Natural killer cell treated with Interleukin-12 subunit alpha and Interleukin-12 subunit beta and Interleukin-15 and Interleukin-18, amount 100 ng/mL, for 72 hours (primary cell): ENCODE results near the gene CRTC1. TPM values are rescaled to one million over a fixed set of nuclear protein-coding genes. Genes with fewer than 3 reads are reported as not detected.

ENCODE experiments used
- ATAC-seq, 2 donors: fragments of 150-1000 bp; cut with Tn5 transposase in 1 of 2; sonication (Bioruptor Pico), chemical (Tn5 transposase) in 1 of 2; 2 replicates each; pipeline ENCODE4 v1.10.0; 2021
- DNase-seq: peaks from one replicate; pipeline ENCODE4 v3.0.0; 2022; ENCODE audit warnings: low spot score
- H3K27ac Mint-ChIP-seq, 2 donors: 1 replicate in 1 of 2; 2 replicates in 1 of 2; pipeline ENCODE4 v1.8.0; 2022; ENCODE audit warnings: mixed read lengths in 2 of 2, mild to moderate bottlenecking in 1 of 2, moderate library complexity in 1 of 2
- H3K27me3 Mint-ChIP-seq, 2 donors: 1 replicate in 1 of 2; 2 replicates in 1 of 2; pipeline ENCODE4 v1.8.0; 2022; ENCODE audit warnings: mixed read lengths in 2 of 2
- H3K36me3 Mint-ChIP-seq: one replicate; pipeline ENCODE4 v1.8.0; 2022; ENCODE audit warnings: mixed read lengths
- H3K4me1 Mint-ChIP-seq, 2 donors: 1 replicate in 1 of 2; 2 replicates in 1 of 2; pipeline ENCODE4 v1.8.0; 2022; ENCODE audit warnings: low read depth in 2 of 2, mixed read lengths in 2 of 2, mild to moderate bottlenecking in 1 of 2
- H3K4me3 Mint-ChIP-seq: one replicate; pipeline ENCODE4 v1.8.0; 2022; ENCODE audit warnings: mixed read lengths
- H3K9me3 Mint-ChIP-seq: 2 replicates; pipeline ENCODE4 v1.8.0; 2022; ENCODE audit warnings: mixed read lengths
- total RNA-seq, 2 donors: library from RNA; stranded (reverse); gene quantifications; one replicate each; pipeline ENCODE4 v1.2.3, GENCODE V29; 2022

Gene CRTC1
- total RNA-seq, 2 donors from 2014 or later: 7.6 to 9.3 TPM

DNA sequence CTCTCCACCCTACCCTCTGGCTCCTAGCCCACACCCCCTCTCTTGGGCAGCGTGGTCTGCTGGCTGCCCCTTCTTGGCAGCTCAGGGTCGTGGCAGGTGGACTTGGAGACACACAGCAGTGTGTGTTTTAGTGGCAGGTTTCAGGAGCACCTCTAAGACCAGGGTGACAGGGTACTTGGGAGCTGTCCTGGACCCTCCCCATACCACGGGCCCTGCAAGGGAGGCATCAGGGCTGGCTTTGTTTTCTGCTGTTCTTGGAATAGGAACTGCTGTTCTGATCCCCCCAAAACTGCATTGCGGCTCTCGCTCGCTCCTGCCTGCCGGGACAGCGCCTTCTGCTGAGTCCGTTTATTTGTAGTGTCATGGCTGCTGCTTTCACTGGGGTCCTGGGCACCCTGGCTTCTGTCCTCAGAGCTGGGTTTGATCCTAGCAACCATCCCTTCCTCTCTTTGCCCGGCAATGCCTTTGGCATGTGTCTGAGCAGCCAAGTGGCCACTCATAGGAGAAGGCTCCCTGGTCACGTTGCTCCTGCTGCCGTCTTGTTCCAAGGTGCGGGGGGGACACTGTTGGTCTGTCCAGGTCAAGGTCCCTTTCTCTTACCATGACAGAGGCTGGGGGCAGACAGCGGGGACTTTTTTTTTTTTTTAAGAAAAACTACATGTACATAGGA lies 95.5 kb downstream of the CRTC1 start:
- Mint-ChIP-seq H3K4me1 (peaks cover 0 to 2% of the 10 kb centered on the region in 2 donors), H3K9me3 (no peaks in the 10 kb centered on the region), H3K27me3 (no peaks in the 10 kb centered on the region), H3K4me3 (no peak overlapping the region), H3K27ac (no peak overlapping the region), H3K36me3 (no peaks in the 10 kb centered on the region)
- ATAC-seq (no peak), DNase-seq (no peak)

- Mint-ChIP-seq H3K27me3 (peaks cover 5 to 7% of the 10 kb centered on the region in 2 donors), H3K4me3 (no peak overlapping the region), H3K36me3 (no peaks in the 10 kb centered on the region), H3K27ac (no peak overlapping the region), H3K4me1 (peaks cover 0 to 5% of the 10 kb centered on the region in 2 donors), H3K9me3 (no peaks in the 10 kb centered on the region)
- DNase-seq (no peak), ATAC-seq (no peak)
These were observed 96.6 kb downstream of the CRTC1 start for GRCh38 chr19:18780081-18780480.

- Mint-ChIP-seq H3K4me3 (no peak overlapping the region), H3K4me1 (peaks cover 4 to 9% of the 10 kb centered on the region in 2 donors), H3K27ac (no peak overlapping the region), H3K9me3 (no peaks in the 10 kb centered on the region), H3K36me3 (no peaks in the 10 kb centered on the region), H3K27me3 (peaks cover 7 to 9% of the 10 kb centered on the region in 2 donors)
- no peak for DNase-seq
- no peak for ATAC-seq
These were observed 97.2 kb downstream of the CRTC1 start for GRCh38 chr19:18780631-18781030.

GRCh38 chr19:18781047-18781600 lies 97.6 kb downstream of the CRTC1 start:
- peaks cover 4 to 13% of the 10 kb centered on the region in 2 donors for H3K4me1 Mint-ChIP-seq
- no peak overlapping the region for H3K4me3 Mint-ChIP-seq
- no peak for ATAC-seq
- no peak for DNase-seq
- no peaks in the 10 kb centered on the region for H3K9me3 Mint-ChIP-seq
- no peak overlapping the region for H3K27ac Mint-ChIP-seq
- H3K36me3 Mint-ChIP-seq: no peaks in the 10 kb centered on the region
- peaks cover 7 to 12% of the 10 kb centered on the region in 2 donors for H3K27me3 Mint-ChIP-seq

DNA sequence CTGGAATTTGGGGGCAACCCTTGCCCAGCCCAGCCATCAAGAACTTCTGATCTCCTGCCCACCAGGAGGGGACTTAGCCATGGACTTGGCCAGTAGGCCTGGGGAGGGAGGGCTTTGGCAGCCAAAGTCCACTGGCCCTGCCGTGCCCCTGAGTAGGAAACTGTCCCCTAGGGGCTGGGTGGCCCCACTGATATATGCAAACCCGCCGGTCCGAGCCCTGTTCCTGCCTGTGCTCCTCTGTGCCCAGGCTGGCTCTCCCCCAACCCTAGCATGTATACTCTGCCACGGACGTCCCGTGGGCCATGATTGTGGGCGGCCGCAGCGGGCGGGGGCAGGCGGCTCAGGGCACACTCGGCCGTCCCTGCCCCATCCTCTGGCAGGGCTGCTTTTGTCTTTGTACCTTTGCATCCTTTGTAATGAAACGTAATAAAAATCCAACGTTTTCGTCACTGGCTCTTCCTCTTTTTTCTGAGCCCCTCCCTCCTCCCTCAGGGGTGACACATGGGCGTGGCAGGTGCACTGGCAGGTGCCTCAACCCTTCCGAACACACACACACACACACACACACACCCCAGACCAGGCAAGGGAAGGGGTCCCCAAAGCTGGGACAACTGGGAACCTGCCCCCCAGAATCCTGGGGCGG lies 98.5 kb downstream of the CRTC1 start:
- ATAC-seq: no peak
- H3K4me3 Mint-ChIP-seq: no peak overlapping the region
- no peak for DNase-seq
- H3K27me3 Mint-ChIP-seq: peaks cover 7 to 12% of the 10 kb centered on the region in 2 donors
- H3K9me3 Mint-ChIP-seq: no peaks in the 10 kb centered on the region
- H3K36me3 Mint-ChIP-seq: no peaks in the 10 kb centered on the region
- no peak overlapping the region for H3K27ac Mint-ChIP-seq
- H3K4me1 Mint-ChIP-seq: peaks cover 4 to 13% of the 10 kb centered on the region in 2 donors

DNA sequence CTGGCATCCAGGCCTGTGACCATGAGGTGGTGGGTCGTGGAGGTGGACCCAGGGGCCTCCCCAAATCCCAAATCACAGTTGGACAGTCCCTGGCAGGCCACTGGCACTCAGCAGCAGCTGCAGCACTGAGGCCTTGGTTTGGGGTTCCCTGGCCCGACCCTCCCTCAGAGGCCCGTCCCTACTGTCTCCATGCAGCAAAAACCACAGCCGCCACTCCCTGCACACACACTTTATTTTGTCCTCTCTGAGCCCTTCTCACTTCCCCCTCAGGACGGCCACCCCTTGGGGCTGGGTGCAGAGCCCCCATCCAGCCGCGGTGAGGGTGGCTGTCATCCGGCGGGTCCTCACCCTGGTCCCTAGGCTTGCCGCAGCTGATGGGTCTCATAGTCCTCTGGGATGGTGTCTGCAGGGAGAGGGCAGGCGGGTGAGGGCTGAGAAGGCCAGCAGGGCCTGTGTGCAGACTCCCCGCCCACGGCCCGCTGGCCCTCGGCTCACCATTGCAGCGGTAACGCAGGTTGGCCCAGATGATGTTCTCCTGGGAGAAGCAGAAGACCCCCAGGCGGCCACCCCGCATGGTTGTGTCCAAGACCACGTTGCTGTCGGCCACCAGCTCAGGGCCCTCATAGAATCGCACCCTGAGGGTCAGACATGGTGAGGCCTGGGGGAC lies 99.2 kb downstream of the CRTC1 start:
- H3K4me1 Mint-ChIP-seq: peaks cover 4 to 19% of the 10 kb centered on the region in 2 donors
- no peak overlapping the region for H3K4me3 Mint-ChIP-seq
- no peak for DNase-seq
- H3K27ac Mint-ChIP-seq: no peak overlapping the region
- H3K9me3 Mint-ChIP-seq: no peaks in the 10 kb centered on the region
- H3K27me3 Mint-ChIP-seq: peaks cover 12 to 18% of the 10 kb centered on the region in 2 donors
- ATAC-seq: no peak
- H3K36me3 Mint-ChIP-seq: no peaks in the 10 kb centered on the region

GRCh38 chr19:18783958-18784785 lies 100.7 kb downstream of the CRTC1 start:
- H3K9me3 Mint-ChIP-seq: no peaks in the 10 kb centered on the region
- H3K27me3 Mint-ChIP-seq: peaks cover 19% of the 10 kb centered on the region in 2 donors
- H3K4me1 Mint-ChIP-seq: peaks cover 6 to 29% of the 10 kb centered on the region in 2 donors
- no peaks in the 10 kb centered on the region for H3K36me3 Mint-ChIP-seq
- H3K4me3 Mint-ChIP-seq: no peak overlapping the region
- H3K27ac Mint-ChIP-seq: no peak overlapping the region
- ATAC-seq: no peak
- no peak for DNase-seq

DNA sequence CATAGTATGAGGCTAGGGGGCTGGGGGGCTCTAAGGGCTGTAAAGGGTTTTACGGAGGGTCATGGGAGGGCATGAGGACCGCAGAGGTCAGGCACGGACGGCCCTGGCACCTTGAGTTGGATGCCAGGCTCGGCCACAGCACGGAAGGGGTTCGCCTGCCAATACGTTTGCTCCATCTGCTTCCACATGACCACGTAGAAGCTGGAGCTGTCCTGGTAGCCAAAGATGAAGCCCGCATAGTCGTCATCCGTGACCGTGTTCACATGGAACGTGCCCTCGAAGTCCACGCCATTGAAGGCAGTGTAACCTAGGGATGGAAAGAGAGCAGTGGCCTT lies 101.3 kb downstream of the CRTC1 start:
- DNase-seq: no peak
- no peak overlapping the region for H3K27ac Mint-ChIP-seq
- H3K36me3 Mint-ChIP-seq: no peaks in the 10 kb centered on the region
- H3K27me3 Mint-ChIP-seq: peaks cover 21 to 24% of the 10 kb centered on the region in 2 donors
- peaks cover 9 to 31% of the 10 kb centered on the region in 2 donors for H3K4me1 Mint-ChIP-seq
- ATAC-seq: no peak
- H3K9me3 Mint-ChIP-seq: no peaks in the 10 kb centered on the region
- H3K4me3 Mint-ChIP-seq: no peak overlapping the region

DNA sequence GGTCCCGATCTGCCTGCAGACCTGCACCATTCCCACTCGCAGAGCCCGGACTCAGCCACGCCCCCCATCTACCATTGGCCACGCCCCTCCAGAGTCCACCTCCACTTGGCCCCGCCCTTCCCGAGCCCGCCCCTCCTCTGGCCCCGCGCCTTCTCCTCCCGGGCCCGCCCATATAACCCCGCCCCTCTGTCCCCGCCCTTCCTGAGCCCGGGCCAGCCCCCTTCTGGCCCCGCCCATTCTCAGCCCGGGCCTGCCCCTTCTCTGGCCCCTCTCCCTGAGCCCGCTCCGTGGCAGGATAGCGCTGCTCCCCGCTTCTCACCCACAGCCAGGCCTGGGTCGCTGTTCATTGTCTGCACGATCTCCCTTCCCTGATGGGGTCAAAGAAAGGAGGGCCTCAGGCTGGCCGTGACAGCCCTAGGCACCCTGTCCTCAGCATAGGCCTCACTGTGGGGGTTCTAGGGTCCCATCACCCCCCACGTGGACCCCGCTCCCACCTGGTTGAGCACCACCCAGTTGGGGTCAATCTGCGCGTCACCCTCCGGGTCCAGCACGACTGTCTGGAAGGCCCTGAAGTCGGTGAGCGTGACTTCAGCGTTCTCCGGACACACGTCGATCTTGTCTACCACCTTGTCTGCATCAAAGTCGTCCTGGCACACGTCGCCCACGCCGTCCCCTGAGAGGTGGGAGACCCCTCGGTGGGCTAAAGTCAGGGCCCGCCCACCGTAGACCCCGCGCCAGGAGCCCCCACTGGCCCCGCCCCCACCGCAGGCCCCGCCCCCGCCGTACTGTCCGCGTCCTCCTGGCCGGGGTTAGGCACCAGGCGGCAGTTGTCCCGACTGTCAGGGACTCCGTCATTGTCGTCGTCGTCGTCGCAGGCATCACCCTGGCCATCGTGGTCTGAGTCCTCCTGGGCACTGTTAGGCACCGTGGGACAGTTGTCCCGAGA lies 102.0 kb downstream of the CRTC1 start:
- H3K36me3 Mint-ChIP-seq: no peaks in the 10 kb centered on the region
- no peak overlapping the region for H3K27ac Mint-ChIP-seq
- H3K27me3 Mint-ChIP-seq: peaks cover 25 to 31% of the 10 kb centered on the region in 2 donors
- DNase-seq (no peak), ATAC-seq (peak; percentile 72 to 82)
- H3K9me3 Mint-ChIP-seq: no peaks in the 10 kb centered on the region
- H3K4me1 Mint-ChIP-seq: peaks cover 15 to 35% of the 10 kb centered on the region in 2 donors
- no peak overlapping the region for H3K4me3 Mint-ChIP-seq

GRCh38 chr19:18788529-18789421 lies 105.3 kb downstream of the CRTC1 start:
- H3K9me3 Mint-ChIP-seq: no peaks in the 10 kb centered on the region
- H3K4me1 Mint-ChIP-seq: peaks cover 16 to 36% of the 10 kb centered on the region in 2 donors
- H3K27me3 Mint-ChIP-seq: peaks cover 36 to 51% of the 10 kb centered on the region in 2 donors
- no peak for ATAC-seq
- H3K36me3 Mint-ChIP-seq: no peaks in the 10 kb centered on the region
- no peak overlapping the region for H3K27ac Mint-ChIP-seq
- peak overlapping the region; percentile 60 for H3K4me3 Mint-ChIP-seq
- no peak for DNase-seq

DNA sequence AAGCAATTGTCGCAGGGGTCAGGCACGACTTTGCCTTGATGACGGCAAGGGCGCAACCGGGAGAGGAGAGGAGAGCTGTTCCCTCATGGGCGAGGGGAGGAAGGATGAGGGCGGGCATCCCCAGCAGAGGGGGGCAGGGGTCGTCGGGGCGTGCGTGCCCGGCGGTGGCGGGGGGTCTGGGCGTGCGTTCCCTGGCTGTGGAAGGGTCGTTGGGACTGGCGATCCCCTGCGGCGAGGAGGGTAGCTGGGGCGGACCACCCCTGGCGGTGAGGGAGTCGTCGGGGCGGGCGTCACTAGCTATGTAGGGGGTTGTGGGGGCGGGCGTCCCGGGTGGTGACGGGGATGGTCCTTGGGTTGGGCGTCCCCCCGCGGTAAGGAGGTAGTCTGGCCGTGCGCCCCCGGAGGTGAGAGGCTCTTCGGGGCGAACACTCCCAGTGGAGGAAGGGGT lies 106.0 kb downstream of the CRTC1 start:
- peak overlapping the region; percentile 60 for H3K4me3 Mint-ChIP-seq
- DNase-seq: no peak
- ATAC-seq: no peak
- H3K27ac Mint-ChIP-seq: no peak overlapping the region
- no peaks in the 10 kb centered on the region for H3K36me3 Mint-ChIP-seq
- H3K9me3 Mint-ChIP-seq: no peaks in the 10 kb centered on the region
- peaks cover 37 to 52% of the 10 kb centered on the region in 2 donors for H3K27me3 Mint-ChIP-seq
- H3K4me1 Mint-ChIP-seq: peaks cover 16 to 33% of the 10 kb centered on the region in 2 donors
